Left renal pelvis (tissue), 4 donors: ENCODE results near the gene PROSER3. TPM values are rescaled to one million over a fixed set of nuclear protein-coding genes. Genes with fewer than 3 reads are reported as not detected.
"Not testable (repeated sequence)": the region's sequence is repeated elsewhere in the genome, so short reads cannot be mapped to it uniquely, and the experiment has no call there.

Source experiments
- DNase-seq, 4 donors: peaks; one replicate each; pipeline ENCODE4 v3.0.0-alpha.2; 2013; ENCODE audit warnings: low read depth in 4 of 4, low spot score in 3 of 4
- polyA plus RNA-seq, 4 donors: library from polyadenylated mRNA; unstranded; fragments of 120-200 nt; gene quantifications; one replicate each; pipeline ENCODE4 v1.2.1, GENCODE V29; 2013; ENCODE audit not compliant: insufficient read length in 4 of 4

Gene PROSER3
- polyA plus RNA-seq, 4 donors: 12.8 to 24.3 (median 17.3) TPM

- DNase-seq: no peak
Observed at GRCh38 chr19:35751839-35752745, 5.9 kb upstream of the PROSER3 start.

DNA sequence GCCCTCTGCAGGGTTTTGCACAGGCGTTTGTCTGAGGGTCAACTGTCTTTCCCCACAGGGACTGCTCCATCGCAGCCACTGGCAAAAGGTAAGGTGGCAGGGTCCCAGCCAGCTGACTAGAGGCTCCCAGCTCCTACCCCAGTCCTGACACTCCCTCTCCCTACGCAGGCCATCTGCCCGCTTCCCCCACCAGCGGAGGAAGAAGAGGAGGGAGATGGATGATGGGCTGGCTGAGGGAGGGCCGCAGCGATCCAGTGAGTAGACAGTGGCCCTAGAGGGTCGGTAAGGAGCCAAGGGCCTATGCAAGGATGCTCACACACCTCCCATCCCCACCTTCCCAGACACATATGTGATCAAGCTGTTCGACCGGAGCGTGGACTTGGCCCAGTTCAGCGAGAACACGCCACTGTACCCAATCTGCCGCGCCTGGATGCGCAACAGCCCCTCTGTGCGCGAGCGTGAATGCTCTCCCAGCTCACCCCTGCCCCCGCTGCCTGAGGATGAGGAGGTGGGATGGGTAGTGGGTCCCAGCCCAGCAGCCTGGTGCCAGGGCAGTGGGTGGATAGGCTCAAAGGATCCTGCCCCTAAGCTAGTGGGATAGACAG is 5.1 kb upstream of the PROSER3 start:
- no peak for DNase-seq

DNA sequence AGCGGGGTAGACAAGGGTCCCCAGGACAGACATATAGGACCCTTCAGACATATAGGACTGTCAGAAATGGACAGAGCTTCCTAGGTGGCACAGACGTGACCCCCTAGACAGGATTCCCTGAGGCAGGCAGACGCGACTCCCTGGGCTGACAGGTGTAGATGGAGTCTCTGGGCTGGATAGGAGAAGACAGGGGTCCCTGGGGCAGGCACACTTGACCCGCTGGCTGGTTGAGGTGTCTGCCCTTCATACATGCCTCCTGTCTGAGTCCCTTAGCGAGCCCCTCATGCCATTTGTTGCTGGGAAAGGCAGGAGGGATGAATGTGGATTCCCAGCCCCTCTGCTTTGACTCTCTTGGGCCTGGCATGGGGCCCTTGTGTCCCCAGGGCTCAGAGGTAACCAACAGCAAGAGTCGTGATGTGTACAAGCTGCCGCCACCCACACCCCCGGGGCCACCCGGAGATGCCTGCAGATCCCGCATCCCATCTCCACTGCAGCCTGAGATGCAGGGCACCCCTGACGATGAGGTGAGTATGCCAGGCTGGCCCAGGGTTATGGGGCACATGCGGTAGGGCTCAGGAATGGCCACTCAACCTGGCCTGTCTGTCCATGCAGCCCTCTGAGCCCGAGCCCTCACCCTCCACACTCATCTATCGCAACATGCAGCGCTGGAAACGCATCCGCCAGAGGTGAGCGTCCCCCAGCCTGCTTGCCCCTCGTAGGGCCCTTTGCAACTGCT is 4.2 kb upstream of the PROSER3 start:
- no peak for DNase-seq

DNA sequence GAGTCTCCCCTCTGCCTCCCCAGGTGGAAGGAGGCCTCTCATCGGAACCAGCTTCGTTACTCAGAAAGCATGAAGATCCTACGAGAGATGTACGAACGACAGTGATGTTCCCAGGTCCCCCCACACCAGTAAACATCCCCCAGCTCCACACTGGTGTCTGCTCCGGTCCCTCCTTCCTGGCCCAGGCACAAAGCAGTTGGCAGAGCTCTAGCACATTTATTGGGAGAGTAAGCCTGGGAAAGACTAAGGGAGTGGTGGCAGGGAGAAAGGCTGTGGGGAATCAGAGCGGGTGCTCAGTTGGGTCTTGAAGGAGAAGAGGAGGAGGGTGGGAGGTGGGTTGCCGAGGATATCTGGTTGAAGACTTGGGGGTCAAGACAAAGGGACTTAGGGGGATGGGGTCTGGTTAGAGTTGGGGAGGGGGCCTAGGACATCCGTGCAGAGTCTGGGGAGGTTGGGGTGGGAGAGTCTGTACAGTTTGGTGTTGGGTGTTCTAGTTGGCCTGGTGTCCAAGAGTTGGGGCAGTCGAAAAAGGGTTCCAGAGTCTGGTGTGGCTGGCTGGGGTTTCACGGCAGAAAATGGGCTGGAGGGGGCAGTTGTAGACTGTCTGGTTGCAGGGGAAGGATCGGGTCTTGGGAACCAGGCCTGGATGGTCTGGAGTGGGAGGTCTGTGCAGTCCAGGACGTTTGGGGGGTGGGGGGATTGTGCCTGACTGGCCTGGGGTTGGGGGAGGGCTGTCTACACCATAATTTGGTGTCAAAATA is 3.4 kb upstream of the PROSER3 start:
- DNase-seq: no peak

DNA sequence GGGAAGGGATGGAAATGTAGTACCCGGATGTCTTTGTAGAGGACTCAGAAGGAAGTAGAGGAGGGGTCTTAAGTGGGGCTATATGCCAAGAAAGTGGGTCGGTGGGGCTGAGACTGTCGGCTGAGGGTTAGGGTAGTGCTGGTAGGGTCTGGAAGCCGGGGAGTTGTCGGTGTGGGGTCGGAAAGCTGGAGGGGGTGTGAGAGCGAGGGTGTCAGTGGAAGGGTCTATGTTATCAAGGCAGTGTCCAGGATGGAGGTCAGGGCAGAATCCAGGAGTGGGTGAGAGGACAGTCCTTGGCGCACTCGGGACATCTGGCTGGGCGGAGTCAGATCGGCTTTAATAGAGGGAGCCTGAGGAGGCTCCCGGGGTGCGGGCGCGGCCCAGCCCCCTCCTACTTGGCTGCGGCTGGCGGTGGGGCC is 2.8 kb upstream of the PROSER3 start:
- no peak for DNase-seq

- DNase-seq: no peak
Observed at GRCh38 chr19:35755550-35756376, 2.2 kb upstream of the PROSER3 start.

DNA sequence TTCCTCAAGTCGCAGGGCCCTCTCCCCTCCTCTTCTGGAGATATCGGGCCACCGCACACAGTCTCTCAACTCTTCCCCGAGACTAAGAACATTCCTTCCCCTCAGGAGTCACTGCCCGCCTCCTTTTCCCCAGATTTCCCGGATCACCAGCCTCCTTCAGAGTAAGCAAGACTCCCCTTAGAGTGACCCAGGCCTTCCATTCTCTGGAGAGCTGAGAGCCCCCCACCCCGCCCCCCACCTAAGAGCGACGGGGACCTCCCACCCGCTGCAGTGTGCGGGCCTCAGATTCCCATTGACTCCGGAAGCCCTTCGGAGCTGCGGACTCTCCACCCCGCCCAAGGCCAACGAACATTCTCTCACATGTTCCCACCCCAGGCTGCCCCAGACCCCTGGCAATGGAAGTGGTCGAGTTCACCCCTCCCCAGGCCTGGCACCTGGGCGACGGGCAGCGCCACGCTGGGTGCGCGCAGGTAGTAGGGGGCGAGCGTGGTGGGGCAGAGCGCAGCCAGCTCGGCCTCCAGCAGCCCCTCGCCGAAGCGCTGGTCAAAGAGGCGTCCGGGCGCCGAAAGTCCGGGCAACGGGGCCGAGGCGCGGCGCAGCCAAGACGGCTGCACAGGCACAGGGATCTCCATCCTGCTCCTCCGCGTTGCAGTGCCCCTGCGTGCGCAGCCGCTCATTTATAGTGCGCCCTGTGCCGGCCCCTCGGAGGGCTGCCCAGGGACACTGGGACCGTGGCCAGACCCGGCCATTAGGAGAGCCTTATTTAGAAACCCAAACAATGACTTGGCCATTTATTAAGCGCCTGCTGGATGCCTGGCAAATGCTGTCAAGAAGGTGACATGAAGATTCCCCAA is 1.4 kb upstream of the PROSER3 start, which contains the start of gene HSPB6:
TSS of gene HSPB6 (minus strand) at position 653 of the 854 bp plus-strand sequence. CDS start at position 632, 21 bp downstream.
- no peak for DNase-seq

DNA sequence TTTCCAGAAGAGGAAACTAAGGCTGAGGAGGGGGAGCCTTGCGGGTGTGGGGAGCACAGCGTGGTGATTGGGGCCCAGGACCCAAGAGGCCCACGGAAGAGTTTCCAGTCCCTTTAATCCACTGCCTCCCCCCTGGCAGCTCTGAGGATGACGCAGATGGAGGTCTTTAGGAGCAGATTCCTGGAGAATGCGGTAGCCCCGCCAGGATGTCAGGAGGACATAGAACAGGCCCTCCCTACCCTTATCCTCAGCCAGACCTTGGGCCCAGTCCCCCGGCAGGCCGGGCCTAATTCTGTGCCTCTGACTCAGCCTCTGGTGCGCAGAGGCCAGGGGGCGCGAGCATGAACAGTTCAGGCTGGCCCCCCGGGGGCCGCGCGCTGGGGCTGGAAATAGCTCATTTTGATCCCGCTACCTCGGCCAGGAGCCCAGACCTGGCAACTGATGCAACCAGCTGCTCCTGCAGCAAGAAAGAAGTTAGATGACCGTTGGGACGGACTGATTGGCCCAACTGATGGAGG is 686 bp upstream of the PROSER3 start:
- DNase-seq: no peak

- no peak for DNase-seq
Observed at GRCh38 chr19:35759697-35760096, 1.7 kb downstream of the PROSER3 start.

- no peak for DNase-seq
Observed at GRCh38 chr19:35760711-35761349, 2.9 kb downstream of the PROSER3 start.

DNA sequence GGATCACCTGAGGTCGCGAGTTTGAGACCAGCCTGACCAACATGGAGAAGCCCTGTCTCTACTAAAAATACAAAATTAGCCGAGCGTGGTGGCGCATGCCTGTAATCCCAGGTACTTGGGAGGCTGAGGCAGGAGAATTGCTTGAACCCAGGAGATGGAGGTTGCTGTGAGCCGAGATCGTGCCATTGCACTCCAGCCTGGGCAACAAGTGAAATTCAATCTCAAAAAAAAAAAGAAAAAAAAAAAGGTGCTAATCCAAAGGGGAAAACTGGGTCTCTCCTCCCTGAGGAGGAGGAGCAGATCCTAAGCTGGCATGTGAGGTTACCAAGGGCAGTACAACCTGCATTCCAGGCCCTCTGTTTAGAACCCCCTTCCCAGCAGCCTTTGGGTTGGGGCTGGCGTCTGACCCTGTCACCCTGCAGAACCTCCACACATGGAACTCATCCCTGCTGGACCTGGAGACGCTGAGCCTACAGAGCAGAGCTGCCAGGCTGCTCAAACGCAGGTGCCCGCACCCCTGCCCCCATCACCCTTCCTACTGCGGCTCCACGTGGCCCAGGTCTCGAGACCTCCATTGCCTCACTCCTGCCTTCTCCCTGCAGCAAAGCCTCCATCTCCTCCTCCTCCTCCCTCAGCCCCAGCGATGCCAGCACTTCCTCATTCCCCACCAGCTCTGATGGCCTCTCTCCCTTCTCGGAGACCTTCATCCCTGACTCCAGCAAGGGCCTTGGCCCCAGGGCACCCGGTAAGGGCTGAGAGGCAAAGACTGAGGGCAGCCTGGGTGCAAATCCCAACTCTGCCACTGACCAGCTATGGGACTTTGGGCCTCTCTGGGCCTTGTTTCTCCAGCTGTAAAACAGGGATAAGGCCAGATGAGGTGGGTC is 6.7 kb downstream of the PROSER3 start:
- DNase-seq: no peak

DNA sequence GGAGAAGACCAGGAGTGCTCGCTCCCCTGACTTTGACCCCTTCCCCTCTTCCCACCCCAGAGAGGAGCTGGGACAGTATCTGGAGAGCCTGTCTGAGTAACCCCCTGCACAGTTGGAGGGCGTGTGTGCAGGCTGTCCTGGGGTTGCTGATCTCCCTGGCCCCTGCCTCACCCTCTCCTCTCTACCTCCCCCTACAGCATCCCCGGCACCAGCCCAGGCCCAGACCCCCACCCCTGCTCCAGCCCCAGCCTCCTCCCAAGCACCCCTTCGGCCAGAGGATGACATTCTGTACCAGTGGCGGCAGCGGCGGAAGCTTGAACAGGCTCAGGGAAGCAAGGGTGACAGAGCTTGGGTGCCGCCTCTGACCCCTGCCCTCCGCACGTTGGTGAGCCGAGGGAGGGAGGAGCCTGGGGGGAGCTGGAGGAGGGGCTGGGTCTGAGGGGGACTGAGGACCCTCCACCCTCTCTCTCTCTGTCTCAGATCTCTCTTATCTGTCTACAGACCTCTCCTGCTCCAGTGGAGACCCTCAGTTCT is 8.7 kb downstream of the PROSER3 start:
- DNase-seq: no peak

DNA sequence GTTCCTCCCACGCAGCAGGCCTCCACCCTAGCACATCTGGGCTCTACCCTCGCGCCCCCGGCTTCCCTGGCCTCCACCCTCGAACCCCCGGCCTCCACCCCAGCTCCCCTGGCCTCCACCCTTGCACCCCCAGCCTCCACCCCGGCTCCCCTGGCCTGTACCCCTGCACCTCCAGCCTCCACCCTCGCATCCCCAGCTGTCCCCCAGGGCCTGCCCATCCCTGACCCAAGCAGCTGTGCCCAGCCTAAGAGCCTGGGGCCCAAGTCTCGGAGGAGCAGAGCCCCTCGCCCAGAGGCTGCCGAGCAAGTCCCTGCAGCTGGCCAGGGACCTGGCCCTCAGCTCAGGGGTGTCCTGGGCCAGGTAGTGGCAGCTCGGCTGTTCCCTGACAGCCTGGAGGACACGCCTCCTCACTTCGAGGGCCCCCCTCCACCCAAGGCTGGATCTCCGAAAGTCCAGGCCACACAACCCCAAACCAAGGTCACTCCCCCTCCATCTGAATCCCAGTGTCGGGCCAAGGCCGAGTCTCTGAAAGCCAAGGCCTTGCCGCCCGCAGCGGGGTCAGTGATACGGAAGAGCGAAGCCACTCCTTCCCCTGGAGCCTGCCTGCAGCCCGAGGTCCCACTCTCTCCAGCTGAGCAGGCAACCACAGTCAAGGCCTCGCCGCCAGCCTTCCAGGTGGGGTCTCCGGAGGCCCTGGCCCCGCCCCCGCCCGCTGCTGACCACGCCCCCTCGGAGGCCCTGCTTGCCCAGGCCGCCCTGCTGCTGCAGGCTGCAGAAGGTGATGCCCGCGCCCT is 9.5 kb downstream of the PROSER3 start:
- DNase-seq: peak in 1 of 4 donors; percentile 56

GRCh38 chr19:35768082-35768421 is 10.1 kb downstream of the PROSER3 start:
- no peak for DNase-seq

GRCh38 chr19:35772362-35772761 is 14.4 kb downstream of the PROSER3 start:
- DNase-seq: not testable (repeated sequence)
